SK-N-SH (cell line): ENCODE results near the gene RYR3. TPM values are rescaled to one million over a fixed set of nuclear protein-coding genes. Genes with fewer than 3 reads are reported as not detected.
A peak's percentile ranks its signal among the peaks of the same experiment; 100 is the strongest.

Experiments used
- CTCF ChIA-PET: fragments of 300-600, 350-600 bp; formaldehyde crosslinking; extraction: SDS; loops from one replicate; lab custom pipeline; 2021; lab: Yijun Ruan, JAX
- POLR2A ChIA-PET: fragments of 350-600 bp; sonication (Branson Sonifier 250); formaldehyde crosslinking; extraction: SDS; loops from one replicate; lab custom pipeline; 2020; ENCODE audit warnings: antibody characterized with exemption, inconsistent platforms; lab: Yijun Ruan, JAX
- DNase-seq: peaks from one replicate; pipeline ENCODE4 v3.0.0; 2012
- H2AFZ ChIP-seq: fragments of 200-600 bp; sonication (generic); 2 replicates; pipeline ENCODE4 v1.8.1; 2016; ENCODE audit warnings: antibody characterized with exemption, mild to moderate bottlenecking, low read depth
- H3F3A ChIP-seq: fragments of 200-600 bp; sonication (generic); replicated peaks from 2 replicates; pipeline ENCODE3; 2016; ENCODE audit warnings: antibody characterized with exemption, mild to moderate bottlenecking; ENCODE audit not compliant: insufficient read depth
- H3K27ac ChIP-seq, 2 experiments: fragments of 200-500 bp in 1 of 2; fragments of 200-600 bp in 1 of 2; sonication (Bioruptor generic) in 1 of 2; sonication (generic), shearing (Covaris generic) in 1 of 2; 2 replicates each; pipeline versions ENCODE4 v1.5.1 to v1.6.1; 2014 to 2016; ENCODE audit warnings: low read depth in 2 of 2, inconsistent platforms in 1 of 2, low read length in 1 of 2, mild to moderate bottlenecking in 1 of 2, mixed read lengths in 1 of 2
- H3K27me3 ChIP-seq: fragments of 200-600 bp; sonication (generic), shearing (Covaris generic); 2 replicates; pipeline ENCODE4 v1.6.1; 2016; ENCODE audit warnings: mixed run types; ENCODE audit not compliant: insufficient read depth
- H3K36me3 ChIP-seq, 2 experiments: fragments of 200-500 bp in 1 of 2; fragments of 200-600 bp in 1 of 2; sonication (Bioruptor generic) in 1 of 2; sonication (generic) in 1 of 2; replicated peaks in 1 of 2; 2 replicates each; pipeline versions ENCODE3 to v1.5.1; 2014 to 2016; ENCODE audit warnings: low read length in 1 of 2, mild to moderate bottlenecking in 1 of 2; ENCODE audit not compliant: insufficient read depth in 2 of 2, control insufficient read depth in 1 of 2
- H3K4me1 ChIP-seq, 2 experiments: fragments of 200-500 bp in 1 of 2; fragments of 200-600 bp in 1 of 2; sonication (Bioruptor generic) in 1 of 2; sonication (generic), shearing (Covaris generic) in 1 of 2; 2 replicates each; pipeline versions ENCODE4 v1.5.1 to v1.6.1; 2014 to 2016; ENCODE audit warnings: low read depth in 1 of 2, low read length in 1 of 2, mixed run types in 1 of 2; ENCODE audit not compliant: insufficient read depth in 2 of 2, control insufficient read depth in 1 of 2
- H3K4me2 ChIP-seq: fragments of 200-600 bp; sonication (generic), shearing (Covaris generic); 2 replicates; pipeline ENCODE4 v1.6.1; 2017; ENCODE audit warnings: mixed run types
- H3K4me3 ChIP-seq, 2 experiments: fragments of 200-500 bp in 1 of 2; fragments of 200-600 bp in 1 of 2; sonication (Bioruptor generic) in 1 of 2; sonication (generic), shearing (Covaris generic) in 1 of 2; 2 replicates each; pipeline versions ENCODE4 v1.5.1 to v1.8.1; 2014 to 2016; ENCODE audit warnings: low read depth in 2 of 2, inconsistent platforms in 1 of 2, low read length in 1 of 2, mild to moderate bottlenecking in 1 of 2, mixed read lengths in 1 of 2, moderate library complexity in 1 of 2
- H3K79me2 ChIP-seq: fragments of 200-600 bp; sonication (generic); 2 replicates; pipeline ENCODE4 v1.8.1; 2017; ENCODE audit warnings: mild to moderate bottlenecking; ENCODE audit not compliant: insufficient read depth
- H3K9ac ChIP-seq: fragments of 200-600 bp; sonication (generic); 2 replicates; pipeline ENCODE4 v1.6.1; 2017; ENCODE audit warnings: mixed run types
- H3K9me2 ChIP-seq: fragments of 200-600 bp; sonication (generic); 2 replicates; pipeline ENCODE4 v1.6.1; 2017; ENCODE audit warnings: mixed run types
- H3K9me3 ChIP-seq: fragments of 200-600 bp; sonication (generic); 2 replicates; pipeline ENCODE4 v1.6.1; 2017; ENCODE audit warnings: mixed run types, mild to moderate bottlenecking, moderate library complexity
- H4K20me1 ChIP-seq: fragments of 200-600 bp; sonication (generic); 2 replicates; pipeline ENCODE4 v1.6.1; 2017; ENCODE audit warnings: mild to moderate bottlenecking, mixed run types; ENCODE audit not compliant: insufficient read depth
- ELF1 ChIP-seq: IDR thresholded peaks from 2 replicates; pipeline ENCODE4 v1.4.0; 2012
- EZH2phosphoT487 ChIP-seq: fragments of 200-600 bp; sonication (generic); IDR thresholded peaks from 2 replicates; pipeline ENCODE4 v1.6.1; 2017; ENCODE audit warnings: low read depth, mixed run types, mild to moderate bottlenecking, antibody characterized with exemption, moderate library complexity, borderline replicate concordance
- FOSL2 ChIP-seq: IDR thresholded peaks from 2 replicates; pipeline ENCODE4 v1.4.0; 2012; ENCODE audit warnings: low read depth, mild to moderate bottlenecking, moderate library complexity, borderline replicate concordance
- FOXM1 ChIP-seq: IDR thresholded peaks from 2 replicates; pipeline ENCODE4 v1.4.0; 2012; ENCODE audit warnings: low read depth, mild to moderate bottlenecking
- GATA2 ChIP-seq: sonication (generic); formaldehyde crosslinking; IDR thresholded peaks from 2 replicates; pipeline ENCODE4 v1.5.0; 2020; ENCODE audit warnings: mild to moderate bottlenecking, missing genetic modification reagents
- MEF2A ChIP-seq: IDR thresholded peaks from 2 replicates; pipeline ENCODE4 v1.4.0; 2012; ENCODE audit warnings: low read depth, borderline replicate concordance
- NFIC ChIP-seq: IDR thresholded peaks from 2 replicates; pipeline ENCODE4 v1.4.0; 2012; ENCODE audit warnings: borderline replicate concordance
- POLR2AphosphoS5 ChIP-seq: IDR thresholded peaks from 2 replicates; pipeline ENCODE4 v1.6.1; 2012; ENCODE audit warnings: low read depth, low read length
- RXRA ChIP-seq: IDR thresholded peaks from 2 replicates; pipeline ENCODE4 v1.4.0; 2012; ENCODE audit warnings: low read depth, mild to moderate bottlenecking, borderline replicate concordance
- SIN3A ChIP-seq: IDR thresholded peaks from 2 replicates; pipeline ENCODE4 v1.6.1; 2012; ENCODE audit warnings: low read depth, mild to moderate bottlenecking, low read length, moderate library complexity, borderline replicate concordance
- WGBS: methylation state at CpG from one replicate; pipeline ENCODE4 v1.1.6; 2017; ENCODE audit warnings: low lambda C conversion rate; 5-methylcytosine and 5-hydroxymethylcytosine counted together
- polyA plus RNA-seq, 3 experiments: library from polyadenylated mRNA; depleted of rRNA; stranded (reverse); fragments of >200 nt; gene quantifications; 2 replicates each; pipeline ENCODE4 v1.2.3, GENCODE V29; 2012
- TF ChIP-seq, protein P1 (sequence below): fragments of 150-350 bp; IDR thresholded peaks from 2 replicates; pipeline ENCODE4 v1.6.1; 2016; ENCODE audit warnings: mild to moderate bottlenecking, low read depth, low read length
- TF ChIP-seq, protein P2 (sequence below): fragments of 150-350 bp; IDR thresholded peaks from 2 replicates; pipeline ENCODE4 v1.6.1; 2017; ENCODE audit warnings: antibody characterized with exemption, low read length, low read depth, borderline replicate concordance
- TF ChIP-seq, protein P3 (sequence below): IDR thresholded peaks from 2 replicates; pipeline ENCODE4; 2012
- TF ChIP-seq, protein P4 (sequence below): fragments of 200-600 bp; sonication (generic); IDR thresholded peaks from 2 replicates; pipeline ENCODE4 v1.6.1; 2017; ENCODE audit warnings: antibody characterized with exemption, mild to moderate bottlenecking, moderate library complexity
- TF ChIP-seq, protein P5 (sequence below): IDR thresholded peaks from 2 replicates; pipeline ENCODE4 v1.6.1; 2012; ENCODE audit warnings: mild to moderate bottlenecking, low read depth, low read length, moderate library complexity

The RYR3 gene
- polyA plus RNA-seq, 1 of the 3 experiments (the other 2 are of a cell fraction): 0.02 TPM

DNA sequence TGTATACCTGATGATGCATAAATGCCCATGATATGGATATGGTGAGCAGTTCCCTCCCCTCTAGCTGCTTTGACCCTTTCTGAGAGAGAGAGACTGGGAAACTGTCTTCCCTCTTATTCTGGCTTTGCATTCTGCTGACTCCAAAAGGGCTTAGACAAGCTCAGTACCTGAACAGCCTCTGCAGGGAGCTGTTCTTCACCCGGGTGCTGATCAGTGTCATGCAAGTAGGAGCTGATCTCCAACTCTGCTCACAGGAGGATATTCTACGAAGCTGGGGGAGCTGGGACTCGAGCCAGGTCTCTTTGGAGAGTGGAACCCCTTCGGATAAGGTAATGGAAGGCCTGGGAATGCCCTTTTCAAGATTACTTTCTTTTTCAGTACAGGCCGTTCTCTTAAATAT is 237.1 kb downstream of the RYR3 start:
- no peak for DNase-seq
- POLR2A ChIA-PET: no interaction called here

DNA sequence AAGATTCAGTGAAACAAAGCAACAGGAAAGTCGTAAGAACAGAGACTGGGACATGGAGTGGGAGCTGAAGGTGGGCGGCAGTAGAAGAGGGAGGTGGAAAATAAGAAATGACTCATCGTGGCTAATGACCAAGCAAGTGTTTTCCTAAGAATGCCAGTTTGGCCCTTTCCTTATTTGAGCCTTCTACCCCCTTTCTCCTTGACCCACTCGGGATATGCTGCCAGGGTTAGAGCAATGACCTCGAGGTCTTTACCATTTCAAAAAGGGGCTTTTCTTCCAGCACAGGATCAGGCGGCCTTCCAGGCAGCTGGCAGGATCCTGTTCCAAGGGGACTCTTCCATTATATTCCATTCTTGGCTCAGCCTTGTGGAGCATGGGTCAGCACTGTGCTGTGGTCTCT is 241.1 kb downstream of the RYR3 start:
- 20% methylated on average over 6 of the region's 6 CpGs for WGBS
- ChIA-PET CTCF (no interaction called here), POLR2A (no interaction called here)
- no peak overlapping the region for H3K27ac ChIP-seq
- H3K9ac ChIP-seq: no peak overlapping the region
- no peaks in the 10 kb centered on the region for H4K20me1 ChIP-seq
- no peak overlapping the region for H2AFZ ChIP-seq
- H3K36me3 ChIP-seq: no peaks in the 10 kb centered on the region
- no peaks in the 10 kb centered on the region for H3K9me3 ChIP-seq
- no peaks in the 10 kb centered on the region for H3K9me2 ChIP-seq
- H3K4me2 ChIP-seq: no peak overlapping the region
- H3K4me1 ChIP-seq: no peaks in the 10 kb centered on the region
- H3F3A ChIP-seq: no peaks in the 10 kb centered on the region
- DNase-seq: no peak
- no peaks in the 10 kb centered on the region for H3K79me2 ChIP-seq
- no peak overlapping the region for H3K4me3 ChIP-seq
- no peaks in the 10 kb centered on the region for H3K27me3 ChIP-seq
- TF ChIP-seq RXRA (no peak), SIN3A (no peak), MEF2A (no peak), EZH2phosphoT487 (no peak), FOXM1 (no peak), ELF1 (no peak), POLR2AphosphoS5 (no peak)
- TF ChIP-seq, protein P1, sequence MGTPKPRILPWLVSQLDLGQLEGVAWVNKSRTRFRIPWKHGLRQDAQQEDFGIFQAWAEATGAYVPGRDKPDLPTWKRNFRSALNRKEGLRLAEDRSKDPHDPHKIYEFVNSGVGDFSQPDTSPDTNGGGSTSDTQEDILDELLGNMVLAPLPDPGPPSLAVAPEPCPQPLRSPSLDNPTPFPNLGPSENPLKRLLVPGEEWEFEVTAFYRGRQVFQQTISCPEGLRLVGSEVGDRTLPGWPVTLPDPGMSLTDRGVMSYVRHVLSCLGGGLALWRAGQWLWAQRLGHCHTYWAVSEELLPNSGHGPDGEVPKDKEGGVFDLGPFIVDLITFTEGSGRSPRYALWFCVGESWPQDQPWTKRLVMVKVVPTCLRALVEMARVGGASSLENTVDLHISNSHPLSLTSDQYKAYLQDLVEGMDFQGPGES: no peak
- TF ChIP-seq, protein P2, sequence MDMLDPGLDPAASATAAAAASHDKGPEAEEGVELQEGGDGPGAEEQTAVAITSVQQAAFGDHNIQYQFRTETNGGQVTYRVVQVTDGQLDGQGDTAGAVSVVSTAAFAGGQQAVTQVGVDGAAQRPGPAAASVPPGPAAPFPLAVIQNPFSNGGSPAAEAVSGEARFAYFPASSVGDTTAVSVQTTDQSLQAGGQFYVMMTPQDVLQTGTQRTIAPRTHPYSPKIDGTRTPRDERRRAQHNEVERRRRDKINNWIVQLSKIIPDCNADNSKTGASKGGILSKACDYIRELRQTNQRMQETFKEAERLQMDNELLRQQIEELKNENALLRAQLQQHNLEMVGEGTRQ: no peak
- TF ChIP-seq, protein P3, sequence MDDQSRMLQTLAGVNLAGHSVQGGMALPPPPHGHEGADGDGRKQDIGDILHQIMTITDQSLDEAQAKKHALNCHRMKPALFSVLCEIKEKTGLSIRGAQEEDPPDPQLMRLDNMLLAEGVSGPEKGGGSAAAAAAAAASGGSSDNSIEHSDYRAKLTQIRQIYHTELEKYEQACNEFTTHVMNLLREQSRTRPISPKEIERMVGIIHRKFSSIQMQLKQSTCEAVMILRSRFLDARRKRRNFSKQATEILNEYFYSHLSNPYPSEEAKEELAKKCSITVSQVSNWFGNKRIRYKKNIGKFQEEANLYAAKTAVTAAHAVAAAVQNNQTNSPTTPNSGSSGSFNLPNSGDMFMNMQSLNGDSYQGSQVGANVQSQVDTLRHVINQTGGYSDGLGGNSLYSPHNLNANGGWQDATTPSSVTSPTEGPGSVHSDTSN: no peak

More for the DNA sequence above, 237.1 kb downstream of the RYR3 start:
- H3K4me2 ChIP-seq: no peak overlapping the region
- WGBS: 40% methylated on average over 5 of the region's 5 CpGs
- no peaks in the 10 kb centered on the region for H4K20me1 ChIP-seq
- H3K4me1 ChIP-seq: no peaks in the 10 kb centered on the region
- H3K36me3 ChIP-seq: no peaks in the 10 kb centered on the region
- no peaks in the 10 kb centered on the region for H3K9me3 ChIP-seq
- H3K79me2 ChIP-seq: no peaks in the 10 kb centered on the region
- CTCF ChIA-PET: interaction anchor here (0.8 kb wide), 1 partner anchor 8 kb away, joined by 3 read pairs; no protein-coding TSS in a partner anchor
- H3K27ac ChIP-seq: no peak overlapping the region
- no peaks in the 10 kb centered on the region for H3F3A ChIP-seq
- H2AFZ ChIP-seq: no peak overlapping the region
- no peak overlapping the region for H3K9ac ChIP-seq
- H3K4me3 ChIP-seq: no peak overlapping the region
- no peak for TF ChIP-seq NFIC
- no peak for TF ChIP-seq FOSL2
- TF ChIP-seq FOXM1: no peak
- TF ChIP-seq, protein P4, sequence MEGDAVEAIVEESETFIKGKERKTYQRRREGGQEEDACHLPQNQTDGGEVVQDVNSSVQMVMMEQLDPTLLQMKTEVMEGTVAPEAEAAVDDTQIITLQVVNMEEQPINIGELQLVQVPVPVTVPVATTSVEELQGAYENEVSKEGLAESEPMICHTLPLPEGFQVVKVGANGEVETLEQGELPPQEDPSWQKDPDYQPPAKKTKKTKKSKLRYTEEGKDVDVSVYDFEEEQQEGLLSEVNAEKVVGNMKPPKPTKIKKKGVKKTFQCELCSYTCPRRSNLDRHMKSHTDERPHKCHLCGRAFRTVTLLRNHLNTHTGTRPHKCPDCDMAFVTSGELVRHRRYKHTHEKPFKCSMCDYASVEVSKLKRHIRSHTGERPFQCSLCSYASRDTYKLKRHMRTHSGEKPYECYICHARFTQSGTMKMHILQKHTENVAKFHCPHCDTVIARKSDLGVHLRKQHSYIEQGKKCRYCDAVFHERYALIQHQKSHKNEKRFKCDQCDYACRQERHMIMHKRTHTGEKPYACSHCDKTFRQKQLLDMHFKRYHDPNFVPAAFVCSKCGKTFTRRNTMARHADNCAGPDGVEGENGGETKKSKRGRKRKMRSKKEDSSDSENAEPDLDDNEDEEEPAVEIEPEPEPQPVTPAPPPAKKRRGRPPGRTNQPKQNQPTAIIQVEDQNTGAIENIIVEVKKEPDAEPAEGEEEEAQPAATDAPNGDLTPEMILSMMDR: no peak
- TF ChIP-seq SIN3A: no peak
- no peak for TF ChIP-seq GATA2 (CRISPR knock-in tag)
- TF ChIP-seq, protein P5, sequence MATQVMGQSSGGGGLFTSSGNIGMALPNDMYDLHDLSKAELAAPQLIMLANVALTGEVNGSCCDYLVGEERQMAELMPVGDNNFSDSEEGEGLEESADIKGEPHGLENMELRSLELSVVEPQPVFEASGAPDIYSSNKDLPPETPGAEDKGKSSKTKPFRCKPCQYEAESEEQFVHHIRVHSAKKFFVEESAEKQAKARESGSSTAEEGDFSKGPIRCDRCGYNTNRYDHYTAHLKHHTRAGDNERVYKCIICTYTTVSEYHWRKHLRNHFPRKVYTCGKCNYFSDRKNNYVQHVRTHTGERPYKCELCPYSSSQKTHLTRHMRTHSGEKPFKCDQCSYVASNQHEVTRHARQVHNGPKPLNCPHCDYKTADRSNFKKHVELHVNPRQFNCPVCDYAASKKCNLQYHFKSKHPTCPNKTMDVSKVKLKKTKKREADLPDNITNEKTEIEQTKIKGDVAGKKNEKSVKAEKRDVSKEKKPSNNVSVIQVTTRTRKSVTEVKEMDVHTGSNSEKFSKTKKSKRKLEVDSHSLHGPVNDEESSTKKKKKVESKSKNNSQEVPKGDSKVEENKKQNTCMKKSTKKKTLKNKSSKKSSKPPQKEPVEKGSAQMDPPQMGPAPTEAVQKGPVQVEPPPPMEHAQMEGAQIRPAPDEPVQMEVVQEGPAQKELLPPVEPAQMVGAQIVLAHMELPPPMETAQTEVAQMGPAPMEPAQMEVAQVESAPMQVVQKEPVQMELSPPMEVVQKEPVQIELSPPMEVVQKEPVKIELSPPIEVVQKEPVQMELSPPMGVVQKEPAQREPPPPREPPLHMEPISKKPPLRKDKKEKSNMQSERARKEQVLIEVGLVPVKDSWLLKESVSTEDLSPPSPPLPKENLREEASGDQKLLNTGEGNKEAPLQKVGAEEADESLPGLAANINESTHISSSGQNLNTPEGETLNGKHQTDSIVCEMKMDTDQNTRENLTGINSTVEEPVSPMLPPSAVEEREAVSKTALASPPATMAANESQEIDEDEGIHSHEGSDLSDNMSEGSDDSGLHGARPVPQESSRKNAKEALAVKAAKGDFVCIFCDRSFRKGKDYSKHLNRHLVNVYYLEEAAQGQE: peak; percentile 97
- H3K27me3 ChIP-seq: no peaks in the 10 kb centered on the region
- H3K9me2 ChIP-seq: no peaks in the 10 kb centered on the region
